Measurements from ENCODE around the gene NUDT4. TPM values are rescaled to one million over a fixed set of nuclear protein-coding genes. Genes with fewer than 3 reads are reported as not detected.
A peak's percentile ranks its signal among the peaks of the same experiment; 100 is the strongest.

The NUDT4 gene
- total and polyA plus RNA-seq, 9 of the 15 experiments (the other 6 are each of a cell fraction or from before 2014, with no cell fraction given) = 38.1 to 164 (median 99.2) TPM

GRCh38 chr12:93341409-93342049 is 36.2 kb upstream of the NUDT4 start (continued):
- 0 out of 2 replicates have a peak, but pooled peaks have one; percentile 31 for TF ChIP-seq NCOR1 (IDR thresholded peaks at IDR 0.05)
- TF ChIP-seq ZNF398 (CRISPR knock-in tag; IDR thresholded peaks at IDR 0.05) = no peak
- peak; percentile 56 for TF ChIP-seq FOXM1 (IDR thresholded peaks at IDR 0.05; ENCODE audit: low read depth)
- no peak for TF ChIP-seq FOXM1 (CRISPR knock-in tag; IDR thresholded peaks at IDR 0.05; ENCODE audit: low read depth)
- no peak for TF ChIP-seq SIN3B (IDR thresholded peaks at IDR 0.05; ENCODE audit: low read depth)
- TF ChIP-seq ATF6 (CRISPR knock-in tag; IDR thresholded peaks at IDR 0.05) = no peak
- peak; percentile 44; the same call in 1 of the 2 replicates for TF ChIP-seq SP1 (CRISPR knock-in tag; IDR thresholded peaks at IDR 0.05)
- 0 out of 2 replicates have a peak, but pooled peaks have one; percentile 28 for TF ChIP-seq GABPB1 (CRISPR knock-in tag; IDR thresholded peaks at IDR 0.05)
- TF ChIP-seq ZNF143 (CRISPR knock-in tag; IDR thresholded peaks at IDR 0.05) = no peak
- TF ChIP-seq ZC3H4 (CRISPR knock-in tag; IDR thresholded peaks at IDR 0.05; ENCODE audit: borderline replicate concordance) = no peak
- 0 out of 4 replicates have a peak, but pooled peaks of 1 of the 2 experiments have one; percentile 4 for TF ChIP-seq RAD21 (CRISPR knock-in tag; conservative IDR thresholded peaks at IDR 0.05 in 1 of 2, IDR thresholded peaks at IDR 0.05 in 1 of 2)
- peak; percentile 20; the same call in 1 of the 2 replicates for TF ChIP-seq NCOA1 (IDR thresholded peaks at IDR 0.05; ENCODE audit: low read depth)
- TF ChIP-seq, protein P1, sequence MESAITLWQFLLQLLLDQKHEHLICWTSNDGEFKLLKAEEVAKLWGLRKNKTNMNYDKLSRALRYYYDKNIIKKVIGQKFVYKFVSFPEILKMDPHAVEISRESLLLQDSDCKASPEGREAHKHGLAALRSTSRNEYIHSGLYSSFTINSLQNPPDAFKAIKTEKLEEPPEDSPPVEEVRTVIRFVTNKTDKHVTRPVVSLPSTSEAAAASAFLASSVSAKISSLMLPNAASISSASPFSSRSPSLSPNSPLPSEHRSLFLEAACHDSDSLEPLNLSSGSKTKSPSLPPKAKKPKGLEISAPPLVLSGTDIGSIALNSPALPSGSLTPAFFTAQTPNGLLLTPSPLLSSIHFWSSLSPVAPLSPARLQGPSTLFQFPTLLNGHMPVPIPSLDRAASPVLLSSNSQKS (CRISPR knock-in tag; IDR thresholded peaks at IDR 0.05) = no peak
- no peak for TF ChIP-seq ZNF12 (CRISPR knock-in tag; IDR thresholded peaks at IDR 0.05)
- TF ChIP-seq RBM25 (IDR thresholded peaks at IDR 0.05; ENCODE audit: low read depth, low read length, severe bottlenecking) = peak; percentile 100
- peak; percentile 85 to 93 for TF ChIP-seq KDM1A (IDR thresholded peaks at IDR 0.05)
- TF ChIP-seq NCOA6 (IDR thresholded peaks at IDR 0.05) = no peak
- peak; percentile 79 for TF ChIP-seq TEAD4 (IDR thresholded peaks at IDR 0.05; ENCODE audit: low read length)
- no peak for TF ChIP-seq TEAD4 (CRISPR knock-in tag; IDR thresholded peaks at IDR 0.05; ENCODE audit: borderline replicate concordance)
- TF ChIP-seq ZNF780A (CRISPR knock-in tag; IDR thresholded peaks at IDR 0.05) = no peak
- TF ChIP-seq NCOA2 (IDR thresholded peaks at IDR 0.05; ENCODE audit: partially characterized antibody in 2 of 2) = no peak
- peak; percentile 37; the same call in 1 of the 2 replicates for TF ChIP-seq NFIC (IDR thresholded peaks at IDR 0.05)
- peak in 1 of 2 experiments; percentile 70; a peak in 1 of 3 replicates for TF ChIP-seq CBX3 (IDR thresholded peaks at IDR 0.05; ENCODE audit: borderline replicate concordance in 1 of 2, low read length in 2 of 2)
- TF ChIP-seq CBFA2T3 (IDR thresholded peaks at IDR 0.05) = peak; percentile 66; the same call in 1 of the 2 replicates
- TF ChIP-seq NBN (IDR thresholded peaks at IDR 0.05; ENCODE audit: low read depth) = no peak
- no peak for TF ChIP-seq MAFG (tag; conservative IDR thresholded peaks at IDR 0.05)
- no peak for TF ChIP-seq STAT5B (CRISPR knock-in tag; IDR thresholded peaks at IDR 0.05)
